GM12891 (cell line): ENCODE results near the gene ZSWIM3.

Experiments
- PAX5 ChIP-seq: IDR thresholded peaks from 2 replicates; pipeline ENCODE4 v1.6.1; 2011; ENCODE audit warnings: low read length, moderate library complexity, mild to moderate bottlenecking; ENCODE audit not compliant: insufficient read depth, severe bottlenecking
- POLR2A ChIP-seq: IDR thresholded peaks from 2 replicates; pipeline ENCODE4 v1.6.1; 2011; ENCODE audit warnings: low read depth, low read length, control low read depth
- POLR2AphosphoS5 ChIP-seq: IDR thresholded peaks from 2 replicates; pipeline ENCODE4 v1.6.1; 2011; ENCODE audit warnings: low read depth, low read length, control low read depth
- POU2F2 ChIP-seq: IDR thresholded peaks from 2 replicates; pipeline ENCODE4 v1.6.1; 2011; ENCODE audit warnings: low read depth, mild to moderate bottlenecking, control low read depth, low read length, moderate library complexity
- SPI1 ChIP-seq: IDR thresholded peaks from 2 replicates; pipeline ENCODE4 v1.6.1; 2011; ENCODE audit warnings: low read depth, low read length, control low read depth
- TAF1 ChIP-seq: IDR thresholded peaks from 2 replicates; pipeline ENCODE4 v1.6.1; 2011; ENCODE audit warnings: low read depth, low read length, control low read depth

- TF ChIP-seq SPI1 (no peak), TAF1 (no peak), POLR2A (no peak), POLR2AphosphoS5 (no peak), PAX5 (no peak), POU2F2 (no peak)
Observed at GRCh38 chr20:45907219-45907948, 50.0 kb downstream of the ZSWIM3 start.
